OCI-LY1 (cell line): ENCODE results near the gene FZD4.

Source experiments
- EZH2 ChIP-seq: fragments of 200-600 bp; sonication (generic), shearing (Covaris generic); IDR thresholded peaks from 2 replicates; pipeline ENCODE4 v1.8.0; 2017; ENCODE audit warnings: borderline replicate concordance, mixed run types, mild to moderate bottlenecking, antibody characterized with exemption, low read length, moderate library complexity, mixed read lengths
- TF ChIP-seq, protein P1 (sequence below): fragments of 200-600 bp; sonication (generic), shearing (Covaris generic); IDR thresholded peaks from 2 replicates; pipeline ENCODE4 v1.5.1; 2017; ENCODE audit warnings: mild to moderate bottlenecking, antibody characterized with exemption, low read length, moderate library complexity, mixed read lengths

DNA sequence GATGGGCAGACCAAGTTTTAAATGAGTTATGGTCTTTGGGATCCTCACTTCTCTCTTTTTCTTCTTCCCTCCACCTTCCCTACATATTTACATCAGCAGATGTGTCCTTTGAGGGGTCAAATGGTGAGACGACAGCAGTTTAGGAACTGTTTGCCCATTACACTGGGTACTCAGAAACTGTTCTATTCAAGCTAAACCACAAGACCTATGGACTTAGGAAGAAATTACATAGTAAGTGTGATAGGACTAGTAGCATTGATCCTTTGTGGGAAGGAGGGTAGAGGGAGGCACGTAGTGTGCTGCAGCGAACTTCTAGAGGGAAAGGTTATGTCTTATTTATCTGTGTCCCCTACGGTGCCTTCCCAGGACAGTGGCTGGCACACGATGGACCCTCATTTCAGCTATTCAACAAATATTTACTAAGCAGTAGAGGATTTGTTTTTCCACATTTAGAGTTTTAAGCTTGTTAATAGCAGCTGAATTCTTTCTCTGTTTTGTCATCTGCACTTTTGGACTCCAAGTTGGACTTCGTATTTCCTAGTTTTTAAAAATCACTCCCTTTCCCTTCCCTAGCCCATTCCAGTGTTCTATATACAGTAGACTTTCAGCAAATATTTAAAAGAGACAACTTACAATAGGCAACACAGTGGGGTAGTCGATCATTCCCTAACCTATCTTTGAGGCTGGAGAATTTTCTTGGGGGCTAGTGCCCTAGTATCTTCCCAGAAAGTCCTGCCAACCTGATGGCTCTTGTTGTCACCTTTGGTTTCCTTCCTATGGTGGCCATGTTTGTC lies 13.9 kb downstream of the FZD4 start:
- TF ChIP-seq, protein P1, sequence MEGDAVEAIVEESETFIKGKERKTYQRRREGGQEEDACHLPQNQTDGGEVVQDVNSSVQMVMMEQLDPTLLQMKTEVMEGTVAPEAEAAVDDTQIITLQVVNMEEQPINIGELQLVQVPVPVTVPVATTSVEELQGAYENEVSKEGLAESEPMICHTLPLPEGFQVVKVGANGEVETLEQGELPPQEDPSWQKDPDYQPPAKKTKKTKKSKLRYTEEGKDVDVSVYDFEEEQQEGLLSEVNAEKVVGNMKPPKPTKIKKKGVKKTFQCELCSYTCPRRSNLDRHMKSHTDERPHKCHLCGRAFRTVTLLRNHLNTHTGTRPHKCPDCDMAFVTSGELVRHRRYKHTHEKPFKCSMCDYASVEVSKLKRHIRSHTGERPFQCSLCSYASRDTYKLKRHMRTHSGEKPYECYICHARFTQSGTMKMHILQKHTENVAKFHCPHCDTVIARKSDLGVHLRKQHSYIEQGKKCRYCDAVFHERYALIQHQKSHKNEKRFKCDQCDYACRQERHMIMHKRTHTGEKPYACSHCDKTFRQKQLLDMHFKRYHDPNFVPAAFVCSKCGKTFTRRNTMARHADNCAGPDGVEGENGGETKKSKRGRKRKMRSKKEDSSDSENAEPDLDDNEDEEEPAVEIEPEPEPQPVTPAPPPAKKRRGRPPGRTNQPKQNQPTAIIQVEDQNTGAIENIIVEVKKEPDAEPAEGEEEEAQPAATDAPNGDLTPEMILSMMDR, result no peak
- TF ChIP-seq EZH2, result no peak
